Stomach smooth muscle (tissue), 2 donors: ENCODE results near the gene MMD.
"Not testable (repeated sequence)": the region's sequence is repeated elsewhere in the genome, so short reads cannot be mapped to it uniquely, and the experiment has no call there.

ENCODE experiments used
- H3K27ac ChIP-seq: one replicate; pipeline ENCODE4 v1.7.0; 2013; ENCODE audit warnings: mild to moderate bottlenecking, low read length, inconsistent platforms
- H3K27me3 ChIP-seq, 2 donors: one replicate each; pipeline ENCODE4 v1.7.0; 2013; ENCODE audit warnings: low read length in 2 of 2; ENCODE audit not compliant: insufficient read depth in 2 of 2, control insufficient read depth in 1 of 2
- H3K36me3 ChIP-seq, 2 donors: one replicate each; pipeline ENCODE4 v1.7.0; 2013; ENCODE audit warnings: low read length in 2 of 2; ENCODE audit not compliant: control insufficient read depth in 2 of 2, insufficient read depth in 2 of 2
- H3K4me1 ChIP-seq: one replicate; pipeline ENCODE4 v1.7.0; 2013; ENCODE audit warnings: low read length; ENCODE audit not compliant: control insufficient read depth, insufficient read depth
- H3K4me3 ChIP-seq, 2 donors: one replicate each; pipeline ENCODE4 v1.7.0; 2013; ENCODE audit warnings: low read length in 2 of 2
- H3K9ac ChIP-seq, 2 donors: one replicate each; pipeline ENCODE4 v1.7.0; 2013; ENCODE audit warnings: low read length in 2 of 2, mild to moderate bottlenecking in 1 of 2
- H3K9me3 ChIP-seq, 2 donors: one replicate each; pipeline ENCODE4 v1.7.0; 2013; ENCODE audit warnings: low read length in 2 of 2; ENCODE audit not compliant: control insufficient read depth in 2 of 2
- donor health status: healthy.
- donor health status: Pancreatic carcinoma.

Gene MMD

DNA sequence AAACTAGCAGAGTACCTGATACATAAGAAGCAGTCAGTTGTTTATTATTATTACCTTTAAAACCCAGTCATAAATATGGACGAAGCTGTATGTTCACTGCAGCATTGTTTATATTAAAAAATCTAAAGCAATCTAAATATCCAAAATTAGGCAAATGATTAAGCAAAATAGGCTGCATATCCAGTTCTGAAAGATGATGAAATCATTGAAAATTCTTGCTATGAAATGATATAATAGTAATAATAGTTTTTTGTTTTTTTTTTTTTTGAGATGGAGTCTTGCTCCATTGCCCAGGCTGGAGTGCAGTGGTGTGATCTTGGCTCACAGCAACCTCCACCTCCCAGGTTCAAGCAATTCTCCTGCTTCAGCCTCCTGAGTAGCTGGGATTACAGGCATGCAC is 31.9 kb downstream of the MMD start:
- peaks cover 2 to 13% of the 10 kb centered on the region in 2 donors for H3K36me3 ChIP-seq
- not testable (repeated sequence) for H3K4me3 ChIP-seq, H3K27me3 ChIP-seq, H3K9ac ChIP-seq, H3K9me3 ChIP-seq, H3K4me1 ChIP-seq, H3K27ac ChIP-seq

DNA sequence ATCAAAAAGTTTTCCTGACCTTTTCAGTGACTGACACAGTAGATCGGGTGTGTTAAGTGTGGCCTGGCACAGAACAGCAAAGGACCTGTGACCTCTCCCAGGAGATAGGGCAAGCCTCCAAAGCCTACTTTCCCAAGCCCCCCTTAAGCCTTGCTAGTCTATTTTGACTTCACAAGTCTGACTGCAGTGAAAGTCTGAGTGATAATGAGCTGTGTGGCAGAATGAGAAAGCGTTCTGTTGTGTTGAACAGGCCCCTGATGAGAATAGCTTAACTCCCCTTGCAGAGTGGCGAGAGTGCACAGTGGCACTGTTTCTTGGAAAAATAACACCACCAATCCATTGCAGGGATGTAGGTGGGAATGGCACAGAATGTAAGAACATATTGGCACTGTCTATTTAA is 32.8 kb downstream of the MMD start:
- Histone ChIP-seq H3K27me3 (no peaks in the 10 kb centered on the region), H3K9ac (no peak overlapping the region), H3K27ac (no peak overlapping the region), H3K4me3 (no peak overlapping the region), H3K4me1 (peaks cover 2% of the 10 kb centered on the region), H3K36me3 (peaks cover 2 to 8% of the 10 kb centered on the region in 2 donors), H3K9me3 (no peaks in the 10 kb centered on the region)

DNA sequence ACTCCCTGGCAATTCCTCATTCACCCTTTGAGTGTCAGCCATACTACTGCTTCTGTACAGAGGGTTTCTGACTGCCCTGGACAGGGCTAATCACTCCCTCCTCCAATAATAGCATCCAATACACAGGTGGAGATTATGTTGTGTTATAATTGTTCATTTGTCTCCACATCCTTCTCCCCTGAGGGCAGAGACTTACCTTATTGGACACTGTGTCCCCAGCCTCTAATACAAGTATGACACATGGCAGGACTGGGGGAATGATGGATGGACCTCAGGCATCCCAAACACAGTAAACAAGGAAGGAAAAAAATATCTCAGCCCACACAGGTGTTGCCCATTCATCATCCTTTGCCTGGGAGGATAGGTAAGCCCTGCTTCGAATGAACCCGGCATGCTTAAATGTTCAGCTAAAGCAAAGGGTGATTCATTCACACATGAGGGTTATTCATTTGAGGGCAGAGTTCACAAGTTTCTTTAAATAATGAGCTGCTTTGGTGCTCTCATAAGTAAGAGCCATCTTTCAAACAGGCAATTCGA is 34.8 kb downstream of the MMD start:
- no peak overlapping the region for H3K4me3 ChIP-seq
- no peak overlapping the region for H3K27ac ChIP-seq
- H3K4me1 ChIP-seq, result peaks cover 2% of the 10 kb centered on the region

DNA sequence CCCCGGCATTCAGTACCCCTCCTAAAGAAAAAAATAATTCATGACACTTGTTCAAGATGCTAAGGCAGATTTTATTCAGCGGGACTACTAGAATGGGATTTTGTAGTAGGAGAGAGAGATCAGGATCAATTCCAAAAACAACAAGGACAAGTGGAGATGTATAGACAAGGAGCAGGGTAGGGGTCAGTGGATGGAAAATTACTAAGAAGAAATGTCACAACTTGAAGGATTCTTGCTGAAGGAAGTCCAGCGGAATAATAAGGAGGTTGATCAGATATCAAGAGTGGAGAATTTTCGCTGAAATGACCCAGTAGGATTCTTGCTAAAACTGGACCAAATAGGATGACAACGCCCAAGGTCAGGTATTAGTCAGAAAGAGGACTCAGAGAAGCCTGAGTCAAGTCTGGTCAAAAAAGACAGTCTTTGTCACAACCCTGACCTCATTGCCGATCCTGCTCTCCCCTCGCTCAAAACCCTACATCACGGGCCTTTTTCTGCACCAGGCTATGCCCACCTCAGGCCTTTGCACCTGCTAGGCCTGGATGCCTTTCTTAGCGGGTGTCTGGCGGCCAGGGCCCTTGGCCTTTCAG is 36.9 kb downstream of the MMD start:
- H3K9me3 ChIP-seq, result no peaks in the 10 kb centered on the region
- H3K27me3 ChIP-seq, result no peaks in the 10 kb centered on the region
- H3K9ac ChIP-seq, result no peak overlapping the region
- peaks cover 2% of the 10 kb centered on the region for H3K4me1 ChIP-seq
- H3K36me3 ChIP-seq, result no peaks in the 10 kb centered on the region
- peak overlapping the region; percentile 18 for H3K27ac ChIP-seq
- no peak overlapping the region for H3K4me3 ChIP-seq

More for the DNA sequence above, 34.8 kb downstream of the MMD start:
- H3K9me3 ChIP-seq, result no peaks in the 10 kb centered on the region
- no peaks in the 10 kb centered on the region for H3K27me3 ChIP-seq
- no peaks in the 10 kb centered on the region for H3K36me3 ChIP-seq
- no peak overlapping the region for H3K9ac ChIP-seq

DNA sequence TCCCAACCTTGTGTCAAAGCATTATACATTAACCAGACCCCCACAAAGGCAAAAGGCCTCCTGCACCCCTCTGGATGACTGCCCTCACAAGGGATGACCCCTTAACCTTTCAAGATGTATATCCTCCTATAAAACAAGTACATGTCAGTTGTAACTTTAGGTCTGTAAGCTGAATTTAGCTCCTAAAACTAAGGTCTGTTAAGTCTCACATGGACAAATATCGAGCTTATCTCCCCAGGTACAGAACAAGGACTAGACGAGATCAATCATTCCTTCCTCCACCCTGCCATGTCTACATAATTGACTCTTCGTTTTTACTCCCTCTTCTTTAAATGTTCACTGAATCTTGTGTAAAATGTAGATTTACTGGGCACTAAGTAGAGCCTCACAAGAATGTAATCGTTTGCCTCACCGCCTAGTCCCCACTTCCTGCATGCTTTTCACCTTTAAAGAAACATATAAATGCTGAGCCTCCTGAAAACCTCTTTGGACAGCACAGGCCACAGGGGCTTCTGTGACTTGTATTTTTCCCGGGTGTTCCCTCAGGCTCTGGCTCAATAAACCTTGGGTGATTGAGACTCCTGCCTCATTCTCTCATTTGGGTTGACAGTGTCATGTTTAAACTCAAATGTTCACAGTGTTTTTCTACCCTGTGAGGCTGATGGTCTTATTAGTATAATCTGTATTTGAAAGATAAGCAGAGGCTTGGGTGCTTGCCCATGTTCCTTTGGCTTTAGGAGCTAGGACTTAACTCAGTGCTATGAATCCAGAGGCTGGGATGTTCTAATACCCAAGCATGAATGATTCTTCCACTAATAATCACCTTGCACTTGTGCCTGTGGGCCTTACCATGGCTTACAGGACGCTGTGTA is 37.6 kb downstream of the MMD start:
- H3K9me3 ChIP-seq, result no peaks in the 10 kb centered on the region

DNA sequence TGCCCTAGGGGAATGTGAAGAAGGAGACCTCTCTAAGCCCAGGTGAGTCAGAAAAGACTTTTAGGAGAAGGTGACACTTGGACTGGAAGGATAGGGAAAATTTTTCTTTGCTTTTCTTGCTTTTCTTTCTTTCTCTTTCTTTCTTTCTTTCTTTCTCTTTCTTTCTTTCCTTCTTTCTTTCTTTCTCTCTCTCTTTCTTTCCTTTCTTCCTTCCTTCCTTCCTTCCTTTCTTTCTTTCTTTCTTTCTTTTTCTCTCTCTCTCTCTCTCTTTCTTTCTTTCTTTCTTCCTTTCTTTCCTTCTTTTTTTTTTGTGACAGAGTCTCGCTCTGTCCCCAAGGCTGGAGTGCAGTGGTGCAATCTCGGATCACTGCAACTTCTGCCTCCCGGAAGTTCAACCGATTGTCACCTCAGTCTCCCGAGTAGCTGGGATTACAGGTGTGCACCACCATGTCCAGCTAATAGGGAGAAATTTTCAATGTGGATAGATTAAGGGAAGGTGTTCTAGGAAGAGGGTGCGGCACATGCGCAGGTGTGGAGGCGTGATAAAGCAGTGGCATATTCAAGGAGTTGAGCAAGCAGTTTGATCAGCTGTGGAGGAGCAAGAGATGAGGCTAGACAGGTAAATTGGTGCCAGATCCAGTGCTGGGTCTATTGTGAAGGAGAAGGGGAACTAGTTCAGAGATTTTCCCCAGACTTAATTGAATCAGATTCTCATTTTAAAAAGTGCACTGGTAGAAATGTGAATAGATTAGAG is 40.4 kb downstream of the MMD start:
- no peaks in the 10 kb centered on the region for H3K9me3 ChIP-seq
- H3K9ac ChIP-seq, result no peak overlapping the region
- peaks cover 2% of the 10 kb centered on the region for H3K4me1 ChIP-seq
- H3K27me3 ChIP-seq, result no peaks in the 10 kb centered on the region
- H3K27ac ChIP-seq, result no peak overlapping the region
- H3K4me3 ChIP-seq, result no peak overlapping the region
- no peaks in the 10 kb centered on the region for H3K36me3 ChIP-seq

More for the DNA sequence above, 37.6 kb downstream of the MMD start:
- no peaks in the 10 kb centered on the region for H3K27me3 ChIP-seq
- no peak overlapping the region for H3K9ac ChIP-seq
- H3K4me3 ChIP-seq, result no peak overlapping the region
- H3K36me3 ChIP-seq, result no peaks in the 10 kb centered on the region
- peak overlapping the region; percentile 18 for H3K27ac ChIP-seq
- peaks cover 2% of the 10 kb centered on the region for H3K4me1 ChIP-seq

DNA sequence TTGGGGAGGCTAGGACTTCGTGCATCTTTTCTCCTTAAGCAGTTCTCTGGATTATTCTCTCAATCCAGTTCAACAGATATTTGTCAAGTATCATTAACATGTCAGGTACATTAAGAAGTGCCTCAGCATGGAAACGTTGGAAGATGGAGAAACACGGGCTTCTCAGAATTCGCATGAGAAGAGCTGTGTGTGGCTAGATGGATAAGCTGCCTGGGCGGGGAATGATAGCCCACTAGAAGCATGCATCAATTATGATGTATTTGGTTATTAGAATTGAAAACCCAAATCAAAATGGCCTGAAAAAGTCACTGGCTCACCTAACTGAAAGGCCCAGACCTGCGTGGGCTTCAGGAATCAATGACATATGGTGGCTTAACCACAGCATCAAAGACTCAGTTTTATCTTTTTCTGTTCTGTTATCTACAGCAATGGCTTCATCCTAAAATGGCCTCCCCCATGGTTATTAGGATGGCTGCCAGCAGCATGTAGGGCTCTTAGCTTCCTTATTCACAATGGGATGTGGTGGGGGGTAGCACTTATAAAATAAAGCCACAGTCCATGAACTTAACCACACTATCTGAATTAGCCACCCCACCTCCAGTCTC is 43.9 kb downstream of the MMD start:
- Histone ChIP-seq H3K4me3 (no peak overlapping the region), H3K9me3 (no peaks in the 10 kb centered on the region), H3K4me1 (no peaks in the 10 kb centered on the region), H3K27ac (no peak overlapping the region), H3K9ac (no peak overlapping the region), H3K27me3 (no peaks in the 10 kb centered on the region), H3K36me3 (no peaks in the 10 kb centered on the region)

DNA sequence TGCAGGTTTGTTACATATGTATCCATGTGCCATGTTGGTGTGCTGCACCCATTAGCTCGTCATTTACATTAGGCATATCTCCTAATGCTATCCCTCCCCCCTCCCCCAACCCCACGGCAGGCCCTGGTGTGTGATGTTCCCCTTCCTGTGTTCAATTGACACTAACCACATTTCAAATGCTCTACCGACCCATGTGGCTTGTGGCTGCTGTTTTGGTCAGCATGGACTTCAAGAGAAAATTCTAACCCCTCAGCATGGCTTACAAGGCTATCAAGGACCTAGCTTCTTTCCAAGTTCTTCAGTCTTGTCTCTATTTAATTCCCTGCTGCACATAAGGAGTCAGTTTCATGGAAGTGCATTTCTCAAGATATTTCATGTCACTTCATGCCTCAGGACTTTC is 52.9 kb downstream of the MMD start:
- Histone ChIP-seq H3K9me3 (no peaks in the 10 kb centered on the region), H3K27me3 (no peaks in the 10 kb centered on the region), H3K4me1 (no peaks in the 10 kb centered on the region)

DNA sequence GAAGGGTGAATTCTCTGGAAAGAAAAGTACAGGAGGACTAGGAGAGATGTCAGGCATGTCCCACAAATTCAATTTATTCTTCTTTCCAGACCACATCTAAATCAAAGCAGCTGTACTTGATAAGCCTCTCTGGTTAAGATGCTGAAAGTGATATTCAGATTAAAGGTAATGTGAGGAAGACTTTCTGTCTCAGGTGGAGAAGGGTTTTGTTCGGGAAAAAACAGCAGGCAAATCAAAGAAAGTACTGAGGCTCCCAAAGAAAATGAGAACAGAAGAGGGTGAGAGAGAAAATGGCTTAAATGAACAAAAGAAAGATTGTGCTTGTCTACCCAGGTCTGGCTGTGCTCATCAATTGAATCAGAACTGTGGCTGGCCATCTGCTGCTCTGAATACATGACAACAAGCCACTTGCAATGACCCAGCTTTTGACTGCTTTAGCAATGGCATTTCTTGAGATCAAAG is 55.6 kb downstream of the MMD start:
- Histone ChIP-seq H3K36me3 (no peaks in the 10 kb centered on the region), H3K4me1 (no peaks in the 10 kb centered on the region), H3K27me3 (no peaks in the 10 kb centered on the region), H3K27ac (no peak overlapping the region), H3K9ac (no peak overlapping the region), H3K9me3 (no peaks in the 10 kb centered on the region), H3K4me3 (no peak overlapping the region)

More for the DNA sequence above, 52.9 kb downstream of the MMD start:
- no peak overlapping the region for H3K9ac ChIP-seq
- no peak overlapping the region for H3K27ac ChIP-seq
- no peak overlapping the region for H3K4me3 ChIP-seq
- H3K36me3 ChIP-seq, result no peaks in the 10 kb centered on the region

DNA sequence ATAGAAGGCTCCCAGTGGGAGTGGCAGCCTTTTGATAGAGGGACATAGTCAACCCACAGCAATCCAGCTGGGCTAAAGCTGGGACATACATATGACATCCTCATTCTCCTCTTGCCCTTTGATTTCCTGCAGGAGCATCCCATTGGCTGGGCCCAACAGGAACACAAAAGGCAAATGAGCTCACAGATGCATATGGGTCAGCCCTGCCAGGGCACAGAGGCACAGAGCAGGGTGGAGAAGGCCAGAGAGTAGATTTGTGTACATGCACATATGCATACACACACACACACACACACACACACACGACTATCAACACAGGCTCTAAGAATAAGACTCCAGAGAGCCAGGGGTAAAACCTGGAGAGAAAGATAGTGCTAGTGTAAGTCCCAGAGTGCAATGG is 58.6 kb downstream of the MMD start:
- Histone ChIP-seq H3K27me3 (no peaks in the 10 kb centered on the region), H3K4me3 (no peak overlapping the region), H3K9me3 (peaks cover 0 to 3% of the 10 kb centered on the region in 2 donors), H3K27ac (no peak overlapping the region), H3K4me1 (no peaks in the 10 kb centered on the region), H3K9ac (no peak overlapping the region), H3K36me3 (no peaks in the 10 kb centered on the region)
